HepG2 (cell line): Measurements from ENCODE around the gene GP9. TPM values are rescaled to one million over a fixed set of nuclear protein-coding genes. Genes with fewer than 3 reads are reported as not detected.

Source experiments
- AGO1 ChIP-seq: fragments of 200-400 bp; formaldehyde crosslinking; IDR thresholded peaks from 2 replicates; pipeline ENCODE4 v1.6.1; 2017; ENCODE audit warnings: mild to moderate bottlenecking, low read depth, low read length, moderate library complexity; ENCODE audit not compliant: poor library complexity, severe bottlenecking
- BRD4 ChIP-seq: sonication (generic); formaldehyde crosslinking; IDR thresholded peaks from 2 replicates; pipeline ENCODE4 v1.4.0; 2020; ENCODE audit warnings: missing genetic modification reagents
- GFI1 ChIP-seq: sonication (generic); formaldehyde crosslinking; IDR thresholded peaks from 2 replicates; pipeline ENCODE4 v1.5.0; 2020; ENCODE audit warnings: missing genetic modification reagents, mild to moderate bottlenecking, borderline replicate concordance
- GLI4 ChIP-seq: sonication (generic); formaldehyde crosslinking; IDR thresholded peaks from 2 replicates; pipeline ENCODE4 v1.5.1; 2020; ENCODE audit warnings: missing genetic modification reagents, mild to moderate bottlenecking, moderate library complexity, borderline replicate concordance
- HHEX ChIP-seq: IDR thresholded peaks from 2 replicates; pipeline ENCODE4 v1.6.1; 2016; ENCODE audit warnings: control low read depth
- MTF2 ChIP-seq: sonication (generic); formaldehyde crosslinking; IDR thresholded peaks from 2 replicates; pipeline ENCODE4 v1.5.0; 2020; ENCODE audit warnings: missing genetic modification reagents, borderline replicate concordance
- NFYC ChIP-seq: IDR thresholded peaks from 2 replicates; pipeline ENCODE4 v1.6.1; 2016; ENCODE audit warnings: missing genetic modification reagents, missing compliant biosample characterization
- NKX3-1 ChIP-seq: sonication (generic); formaldehyde crosslinking; IDR thresholded peaks from 2 replicates; pipeline ENCODE4 v1.5.0; 2020; ENCODE audit warnings: missing genetic modification reagents
- ONECUT2 ChIP-seq: sonication (generic); formaldehyde crosslinking; IDR thresholded peaks from 2 replicates; pipeline ENCODE4 v1.4.0; 2020; ENCODE audit warnings: missing genetic modification reagents
- RELA ChIP-seq: sonication (generic); formaldehyde crosslinking; IDR thresholded peaks from 2 replicates; pipeline ENCODE4 v1.4.0; 2020; ENCODE audit warnings: missing genetic modification reagents
- SNAI1 ChIP-seq: sonication (generic); formaldehyde crosslinking; IDR thresholded peaks from 2 replicates; pipeline ENCODE4 v1.5.0; 2020; ENCODE audit warnings: mild to moderate bottlenecking, missing genetic modification reagents, borderline replicate concordance
- THYN1 ChIP-seq: sonication (generic); formaldehyde crosslinking; IDR thresholded peaks from 2 replicates; pipeline ENCODE4 v1.8.1; 2023; ENCODE audit warnings: low read depth, mild to moderate bottlenecking, moderate library complexity, missing genetic modification reagents, borderline replicate concordance
- ZFX ChIP-seq: sonication (generic); formaldehyde crosslinking; IDR thresholded peaks from 2 replicates; pipeline ENCODE4 v1.4.0; 2020; ENCODE audit warnings: mild to moderate bottlenecking, low read depth, missing genetic modification reagents, moderate library complexity
- ZKSCAN5 ChIP-seq: sonication (generic); formaldehyde crosslinking; IDR thresholded peaks from 2 replicates; pipeline ENCODE4 v1.5.1; 2020; ENCODE audit warnings: mild to moderate bottlenecking, missing genetic modification reagents
- ZNF451 ChIP-seq: sonication (generic); formaldehyde crosslinking; IDR thresholded peaks from 2 replicates; pipeline ENCODE4 v1.5.0; 2020; ENCODE audit warnings: mild to moderate bottlenecking, missing genetic modification reagents
- ZNF577 ChIP-seq: sonication (generic); formaldehyde crosslinking; IDR thresholded peaks from 2 replicates; pipeline ENCODE4 v1.4.0; 2020; ENCODE audit warnings: mild to moderate bottlenecking, low read depth, missing genetic modification reagents, borderline replicate concordance
- ZNF598 ChIP-seq: sonication (generic); formaldehyde crosslinking; IDR thresholded peaks from 2 replicates; pipeline ENCODE4 v1.5.1; 2020; ENCODE audit warnings: mild to moderate bottlenecking, missing genetic modification reagents, borderline replicate concordance
- ZNF605 ChIP-seq: sonication (generic); formaldehyde crosslinking; IDR thresholded peaks from 2 replicates; pipeline ENCODE4 v1.8.0; 2022; ENCODE audit warnings: mild to moderate bottlenecking, missing genetic modification reagents
- ZNF768 ChIP-seq: sonication (generic); formaldehyde crosslinking; IDR thresholded peaks from 2 replicates; pipeline ENCODE4 v1.4.0; 2020; ENCODE audit warnings: missing genetic modification reagents
- ZNF788 ChIP-seq: sonication (generic); formaldehyde crosslinking; IDR thresholded peaks from 2 replicates; pipeline ENCODE4 v1.5.0; 2020; ENCODE audit warnings: mild to moderate bottlenecking, missing genetic modification reagents, borderline replicate concordance
- polyA plus RNA-seq, 8 experiments: library from polyadenylated mRNA; depleted of rRNA in 3 of 8; stranded (reverse) in 7 of 8; unstranded in 1 of 8; fragments of >200 nt; fragmentation: Illumina TruSeq in 4 of 8; extraction: Trizol in 4 of 8; gene quantifications; 2 replicates each; pipeline versions ENCODE4 v1.2.1 to v1.2.3, GENCODE V29; 2011 to 2016; ENCODE audit warnings: low read depth in 4 of 8, missing spikeins in 1 of 8, mixed read lengths in 1 of 8; ENCODE audit not compliant: insufficient read depth in 1 of 8
- total RNA-seq, 5 experiments: library from RNA; depleted of rRNA; stranded (reverse); fragments of >200 nt; fragmentation: Illumina TruSeq; extraction: Trizol; gene quantifications; 2 replicates each; pipeline ENCODE4 v1.2.3, GENCODE V29; 2016; ENCODE audit warnings: low read depth in 1 of 5
- TF ChIP-seq, protein P1 (sequence below): conservative IDR thresholded peaks from 2 replicates; pipeline ENCODE4 v1.6.1; 2018; ENCODE audit warnings: missing genetic modification reagents
- TF ChIP-seq, protein P2 (sequence below): sonication (generic); formaldehyde crosslinking; IDR thresholded peaks from 2 replicates; pipeline ENCODE4 v1.4.0; 2020; ENCODE audit warnings: missing genetic modification reagents
- TF ChIP-seq, protein P3 (sequence below): IDR thresholded peaks from 2 replicates; pipeline ENCODE4 v1.6.1; 2012; ENCODE audit warnings: inconsistent platforms
- TF ChIP-seq, protein P4 (sequence below): fragments of 450-650 bp; IDR thresholded peaks from 2 replicates; pipeline ENCODE4 v1.6.1; 2016
- TF ChIP-seq, protein P5 (sequence below): sonication (generic); formaldehyde crosslinking; IDR thresholded peaks from 2 replicates; pipeline ENCODE4 v1.5.0; 2020; ENCODE audit warnings: missing genetic modification reagents, mild to moderate bottlenecking, borderline replicate concordance

The GP9 gene
- total and polyA plus RNA-seq, 2 of the 13 experiments (the other 11 are each of a cell fraction or from before 2014, with no cell fraction given): not detected

DNA sequence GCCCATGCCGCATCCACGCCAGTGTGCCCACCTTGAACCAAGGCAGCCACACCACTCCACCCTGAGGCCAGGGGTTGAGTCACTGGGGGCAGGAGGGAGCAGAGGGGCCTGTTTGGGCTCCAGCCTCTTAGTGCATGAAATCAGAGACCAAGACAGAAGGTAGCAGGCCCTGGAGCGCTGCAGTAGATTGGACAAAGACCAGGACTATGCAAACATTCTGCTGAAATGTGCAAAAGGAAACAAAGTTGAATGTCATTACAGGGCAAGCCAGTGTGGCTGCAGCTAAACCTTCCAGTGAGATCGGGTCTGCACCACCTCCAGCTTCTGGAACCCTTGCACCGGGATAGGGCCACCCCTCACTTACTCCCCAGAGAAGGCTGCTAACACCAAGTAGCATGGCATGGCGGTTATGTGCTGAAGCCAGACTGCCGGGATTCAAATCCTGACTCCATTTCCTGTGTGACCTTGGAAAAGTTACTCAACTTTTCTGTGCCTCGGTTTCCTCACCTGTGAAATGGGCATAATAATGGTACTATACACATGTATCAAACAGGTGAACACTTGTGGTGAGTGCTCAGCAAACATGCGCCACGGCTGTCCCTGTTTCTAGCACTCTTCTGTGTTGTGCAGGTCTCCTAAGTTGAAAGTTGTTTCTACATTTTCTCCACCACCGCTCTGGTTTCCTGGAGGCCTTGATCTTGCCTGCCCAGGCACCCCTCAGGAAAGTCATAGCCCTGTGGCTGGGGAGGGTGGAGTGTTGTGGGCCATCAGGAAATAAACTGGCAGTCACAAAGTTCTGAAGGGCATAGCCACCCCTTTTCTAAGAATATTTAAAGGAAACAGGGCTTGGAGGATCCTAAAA is 25.0 kb upstream of the GP9 start (continued):
- TF ChIP-seq AGO1 (no peak), GFI1 (no peak), ZNF605 (CRISPR knock-in tag) (no peak), RELA (CRISPR knock-in tag) (no peak), MTF2 (CRISPR knock-in tag) (no peak), SNAI1 (CRISPR knock-in tag) (no peak), ZNF451 (no peak), BRD4 (CRISPR knock-in tag) (no peak), ZNF788 (CRISPR knock-in tag) (no peak), ZKSCAN5 (CRISPR knock-in tag) (no peak), NFYC (CRISPR knock-in tag) (no peak), HHEX (CRISPR knock-in tag) (no peak), GLI4 (CRISPR knock-in tag) (no peak), ZFX (CRISPR knock-in tag) (peak; percentile 56), ZNF598 (0 out of 2 replicates have a peak, but pooled peaks have one; percentile 33), ZNF768 (CRISPR knock-in tag) (peak; percentile 77), ZNF577 (CRISPR knock-in tag) (no peak), ONECUT2 (CRISPR knock-in tag) (no peak), NKX3-1 (CRISPR knock-in tag) (no peak), THYN1 (CRISPR knock-in tag) (no peak)
- TF ChIP-seq, protein P1, sequence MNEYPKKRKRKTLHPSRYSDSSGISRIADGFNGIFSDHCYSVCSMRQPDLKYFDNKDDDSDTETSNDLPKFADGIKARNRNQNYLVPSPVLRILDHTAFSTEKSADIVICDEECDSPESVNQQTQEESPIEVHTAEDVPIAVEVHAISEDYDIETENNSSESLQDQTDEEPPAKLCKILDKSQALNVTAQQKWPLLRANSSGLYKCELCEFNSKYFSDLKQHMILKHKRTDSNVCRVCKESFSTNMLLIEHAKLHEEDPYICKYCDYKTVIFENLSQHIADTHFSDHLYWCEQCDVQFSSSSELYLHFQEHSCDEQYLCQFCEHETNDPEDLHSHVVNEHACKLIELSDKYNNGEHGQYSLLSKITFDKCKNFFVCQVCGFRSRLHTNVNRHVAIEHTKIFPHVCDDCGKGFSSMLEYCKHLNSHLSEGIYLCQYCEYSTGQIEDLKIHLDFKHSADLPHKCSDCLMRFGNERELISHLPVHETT (CRISPR knock-in tag): no peak
- TF ChIP-seq, protein P2, sequence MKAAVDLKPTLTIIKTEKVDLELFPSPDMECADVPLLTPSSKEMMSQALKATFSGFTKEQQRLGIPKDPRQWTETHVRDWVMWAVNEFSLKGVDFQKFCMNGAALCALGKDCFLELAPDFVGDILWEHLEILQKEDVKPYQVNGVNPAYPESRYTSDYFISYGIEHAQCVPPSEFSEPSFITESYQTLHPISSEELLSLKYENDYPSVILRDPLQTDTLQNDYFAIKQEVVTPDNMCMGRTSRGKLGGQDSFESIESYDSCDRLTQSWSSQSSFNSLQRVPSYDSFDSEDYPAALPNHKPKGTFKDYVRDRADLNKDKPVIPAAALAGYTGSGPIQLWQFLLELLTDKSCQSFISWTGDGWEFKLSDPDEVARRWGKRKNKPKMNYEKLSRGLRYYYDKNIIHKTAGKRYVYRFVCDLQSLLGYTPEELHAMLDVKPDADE (CRISPR knock-in tag): no peak
- TF ChIP-seq, protein P3, sequence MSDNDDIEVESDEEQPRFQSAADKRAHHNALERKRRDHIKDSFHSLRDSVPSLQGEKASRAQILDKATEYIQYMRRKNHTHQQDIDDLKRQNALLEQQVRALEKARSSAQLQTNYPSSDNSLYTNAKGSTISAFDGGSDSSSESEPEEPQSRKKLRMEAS: no peak
- TF ChIP-seq, protein P4, sequence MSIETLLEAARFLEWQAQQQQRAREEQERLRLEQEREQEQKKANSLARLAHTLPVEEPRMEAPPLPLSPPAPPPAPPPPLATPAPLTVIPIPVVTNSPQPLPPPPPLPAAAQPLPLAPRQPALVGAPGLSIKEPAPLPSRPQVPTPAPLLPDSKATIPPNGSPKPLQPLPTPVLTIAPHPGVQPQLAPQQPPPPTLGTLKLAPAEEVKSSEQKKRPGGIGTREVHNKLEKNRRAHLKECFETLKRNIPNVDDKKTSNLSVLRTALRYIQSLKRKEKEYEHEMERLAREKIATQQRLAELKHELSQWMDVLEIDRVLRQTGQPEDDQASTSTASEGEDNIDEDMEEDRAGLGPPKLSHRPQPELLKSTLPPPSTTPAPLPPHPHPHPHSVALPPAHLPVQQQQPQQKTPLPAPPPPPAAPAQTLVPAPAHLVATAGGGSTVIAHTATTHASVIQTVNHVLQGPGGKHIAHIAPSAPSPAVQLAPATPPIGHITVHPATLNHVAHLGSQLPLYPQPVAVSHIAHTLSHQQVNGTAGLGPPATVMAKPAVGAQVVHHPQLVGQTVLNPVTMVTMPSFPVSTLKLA: no peak
- TF ChIP-seq, protein P5, sequence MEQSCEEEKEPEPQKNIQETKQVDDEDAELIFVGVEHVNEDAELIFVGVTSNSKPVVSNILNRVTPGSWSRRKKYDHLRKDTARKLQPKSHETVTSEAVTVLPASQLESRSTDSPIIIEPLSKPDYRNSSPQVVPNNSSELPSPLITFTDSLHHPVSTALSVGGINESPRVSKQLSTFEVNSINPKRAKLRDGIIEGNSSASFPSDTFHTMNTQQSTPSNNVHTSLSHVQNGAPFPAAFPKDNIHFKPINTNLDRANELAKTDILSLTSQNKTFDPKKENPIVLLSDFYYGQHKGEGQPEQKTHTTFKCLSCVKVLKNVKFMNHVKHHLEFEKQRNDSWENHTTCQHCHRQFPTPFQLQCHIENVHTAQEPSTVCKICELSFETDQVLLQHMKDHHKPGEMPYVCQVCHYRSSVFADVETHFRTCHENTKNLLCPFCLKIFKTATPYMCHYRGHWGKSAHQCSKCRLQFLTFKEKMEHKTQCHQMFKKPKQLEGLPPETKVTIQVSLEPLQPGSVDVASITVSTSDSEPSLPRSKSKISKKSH (CRISPR knock-in tag): no peak
